NCI-H226 (cell line): ENCODE measurements around the gene NCK2.

Experiments used
- DNase-seq: peaks from one replicate; pipeline ENCODE4 v3.0.0-alpha.2; 2015

The NCK2 gene

DNA sequence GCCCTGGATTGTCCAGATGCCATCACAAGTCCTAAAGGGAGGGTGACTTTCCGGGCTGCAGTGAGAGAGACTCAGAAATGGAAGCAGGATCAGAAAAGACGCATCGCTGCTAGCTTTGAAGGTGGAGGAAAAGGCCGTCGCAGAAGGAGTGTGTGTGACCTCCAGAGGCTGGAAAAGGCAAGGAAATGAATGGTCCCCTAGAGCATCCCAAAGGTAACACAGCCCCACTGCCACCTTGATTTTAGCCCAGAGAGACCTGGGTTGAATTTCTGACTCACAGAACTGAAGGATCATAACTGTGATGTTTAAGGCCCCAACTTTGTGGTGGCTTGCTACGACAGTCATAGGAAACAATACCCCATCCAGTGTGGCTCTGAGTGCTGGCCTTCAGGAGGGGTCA is 8.6 kb upstream of the NCK2 start:
- DNase-seq, result no peak

DNA sequence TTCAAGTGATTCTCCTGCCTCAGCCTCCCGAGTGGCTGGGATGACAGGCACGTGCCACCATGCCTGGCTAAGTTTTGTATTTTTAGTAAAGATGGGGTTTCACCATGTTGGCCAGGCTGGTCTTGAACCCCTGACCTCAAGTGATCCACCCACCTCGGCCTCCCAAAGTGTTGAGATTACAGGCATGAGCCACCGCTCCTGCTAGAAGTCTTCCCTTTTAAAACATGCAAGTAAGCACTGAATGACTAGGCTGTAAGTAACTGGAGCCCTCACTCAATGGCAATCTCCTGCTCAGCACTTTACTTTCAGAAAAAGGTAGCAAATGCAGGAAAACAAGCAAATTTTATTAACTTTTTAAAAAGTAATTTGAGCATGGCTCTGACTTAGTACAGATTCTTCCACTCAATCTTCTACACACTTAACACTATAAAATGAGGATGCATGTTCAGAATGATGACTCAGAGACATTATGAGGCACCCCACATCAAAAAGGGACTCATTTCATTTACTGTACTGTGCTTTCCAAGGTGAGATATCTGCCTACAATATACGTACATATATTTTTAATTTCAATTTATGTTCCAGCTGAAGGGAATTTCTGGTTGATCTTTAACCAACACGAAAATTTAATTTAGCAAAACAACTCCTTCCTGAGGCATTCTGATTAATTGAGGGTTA is 6.6 kb upstream of the NCK2 start:
- DNase-seq, result no peak

DNA sequence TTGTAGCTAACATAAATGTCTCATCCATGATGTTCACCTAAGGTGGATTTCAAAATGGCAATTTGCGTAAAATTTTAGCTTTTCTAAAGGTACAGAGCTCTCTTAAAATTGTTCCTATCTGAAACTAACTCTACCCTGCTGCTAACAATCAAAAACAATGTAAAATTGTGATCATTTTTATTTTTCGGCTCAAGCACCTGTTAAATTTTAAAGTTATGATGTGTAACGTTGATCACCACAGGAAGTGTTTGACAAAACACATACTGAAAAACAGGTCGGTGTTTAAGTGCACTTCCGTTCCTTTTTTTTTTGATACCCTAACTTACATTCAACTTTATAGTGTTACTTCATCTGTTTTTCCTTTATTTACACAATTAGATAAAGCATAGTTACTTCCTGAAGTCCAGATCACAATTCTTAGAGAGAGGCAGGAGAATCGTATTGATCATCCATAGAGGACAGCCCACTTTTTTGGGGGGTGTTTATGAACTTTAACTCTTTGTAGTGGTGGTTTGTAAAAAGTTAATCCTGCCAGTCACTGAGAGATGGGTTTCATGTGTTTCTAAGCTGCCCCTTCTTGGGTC is 6.0 kb upstream of the NCK2 start:
- DNase-seq, result no peak

DNA sequence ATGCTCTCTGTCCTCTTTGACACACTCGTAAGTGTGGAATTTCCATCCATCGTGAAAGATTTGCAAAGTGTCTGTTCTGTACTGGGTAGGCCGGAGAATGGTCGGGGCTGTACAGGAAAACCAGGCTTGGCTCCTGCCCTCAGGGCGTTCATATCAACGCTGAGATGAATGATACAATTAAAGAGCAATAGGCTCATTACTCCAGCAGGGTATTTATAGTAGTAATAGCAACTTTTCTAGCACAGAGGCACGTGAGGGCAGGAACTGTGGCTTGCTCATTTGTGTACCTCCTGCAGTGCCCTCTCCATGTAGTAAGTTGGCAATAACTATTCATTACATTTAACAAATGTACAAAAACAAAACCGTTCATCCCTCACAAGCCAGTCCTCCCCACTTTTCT is 5.3 kb upstream of the NCK2 start:
- DNase-seq, result no peak

DNA sequence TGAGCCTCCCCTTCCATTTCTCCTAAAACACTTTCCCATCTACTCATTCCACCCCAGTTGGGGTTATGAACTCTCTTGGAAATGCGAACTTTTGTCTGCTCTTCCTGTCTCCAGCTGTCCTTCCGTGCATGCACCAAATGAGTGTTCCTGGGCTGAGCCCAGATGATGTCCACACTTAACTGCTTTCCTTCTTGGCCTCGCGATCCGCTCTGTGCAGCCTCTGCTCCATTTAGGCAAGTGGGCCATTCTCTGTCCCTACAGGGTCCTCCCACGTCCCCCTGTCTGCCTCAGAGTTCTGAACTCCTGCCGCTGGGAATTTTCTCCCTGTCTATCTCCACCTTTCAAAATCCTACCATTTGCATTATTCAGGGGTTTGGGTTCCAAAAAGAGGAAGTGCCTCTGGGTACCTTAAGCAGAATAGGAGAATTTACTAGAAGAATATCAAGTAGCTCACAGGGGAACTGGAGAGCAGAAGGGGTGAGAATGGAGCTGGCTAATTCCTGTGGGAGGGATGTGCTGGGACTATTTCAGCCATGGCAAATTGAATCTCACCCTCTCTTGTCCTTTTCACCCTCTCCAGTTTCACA is 4.7 kb upstream of the NCK2 start:
- DNase-seq, result no peak

DNA sequence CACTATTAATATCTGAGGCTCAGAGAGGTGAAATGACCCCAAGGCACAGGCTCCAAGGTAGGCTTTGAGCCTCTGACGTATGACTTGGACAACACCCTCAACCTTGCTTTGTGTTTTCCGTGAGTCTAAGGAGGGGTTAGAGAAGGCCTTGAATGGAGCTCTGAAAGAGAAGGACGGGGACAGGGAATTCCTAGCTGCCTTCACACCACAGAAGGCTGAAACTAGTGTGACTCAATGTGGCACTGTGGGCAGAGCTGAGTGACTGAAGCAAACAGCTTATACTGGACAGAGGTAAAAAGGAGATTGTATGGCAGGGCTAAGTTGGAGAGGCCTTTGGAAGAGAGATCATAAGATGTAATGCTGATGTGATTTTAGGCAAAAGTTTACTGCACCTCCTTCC is 3.5 kb upstream of the NCK2 start:
- DNase-seq, result no peak

DNA sequence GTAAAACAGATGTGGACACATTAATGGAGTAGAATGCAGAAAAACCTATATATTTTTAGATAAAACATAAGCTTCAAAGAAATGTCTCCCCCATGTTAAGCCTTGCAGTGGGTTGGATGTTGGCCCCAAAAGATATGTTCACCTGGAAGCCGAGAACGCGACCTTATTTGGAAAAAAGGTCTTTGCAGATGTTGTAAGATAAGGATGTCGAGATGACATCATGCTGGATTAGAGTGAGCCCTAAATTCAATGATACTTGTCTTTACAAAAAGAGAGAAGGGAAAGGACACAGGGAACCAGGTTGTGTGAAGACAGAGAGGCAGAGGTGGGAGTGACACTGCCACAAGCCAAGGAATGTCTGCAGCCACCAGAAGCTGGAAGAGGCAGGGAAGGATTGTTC is 3.1 kb upstream of the NCK2 start:
- no peak for DNase-seq

DNA sequence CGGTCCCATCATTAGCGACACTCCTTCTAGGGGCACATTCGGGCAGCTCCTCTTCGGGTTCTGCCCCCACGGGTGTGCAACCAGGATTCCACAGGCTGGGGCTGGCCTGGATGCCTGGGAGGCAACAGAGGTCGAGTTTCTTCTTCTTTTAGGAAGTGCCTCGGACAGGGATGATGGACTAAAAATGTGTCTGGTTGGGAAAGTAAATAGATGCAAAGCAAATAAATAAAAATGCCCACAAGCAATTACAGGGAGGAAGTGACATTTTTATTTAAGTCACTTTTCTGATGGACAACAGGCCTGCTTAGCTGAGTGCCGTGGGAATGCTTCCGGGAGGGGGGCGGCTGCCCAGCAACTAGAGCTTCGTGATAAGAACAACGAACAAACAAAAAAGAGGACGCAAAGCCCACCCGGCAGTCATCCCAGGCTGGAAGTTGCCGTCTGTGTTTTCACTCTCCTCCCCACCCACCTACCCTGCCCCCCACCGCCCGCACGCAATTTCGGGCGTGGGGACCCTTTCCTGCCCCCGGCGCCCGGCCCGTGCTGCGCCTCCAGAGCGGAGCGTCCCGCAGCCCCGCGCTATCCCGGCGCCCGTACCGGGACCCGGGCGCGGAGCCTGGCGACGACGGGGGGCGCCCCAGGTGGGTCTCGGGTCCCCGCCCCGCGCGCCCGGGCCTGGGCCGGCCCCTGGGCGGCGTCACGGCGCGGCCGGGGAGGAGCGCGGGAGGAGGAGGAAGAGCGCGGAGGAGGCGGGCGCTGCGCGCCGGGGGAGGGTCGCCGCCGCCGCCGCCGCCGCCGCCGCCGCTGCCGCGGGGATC is 412 bp upstream of the NCK2 start:
- peak; percentile 41 for DNase-seq

DNA sequence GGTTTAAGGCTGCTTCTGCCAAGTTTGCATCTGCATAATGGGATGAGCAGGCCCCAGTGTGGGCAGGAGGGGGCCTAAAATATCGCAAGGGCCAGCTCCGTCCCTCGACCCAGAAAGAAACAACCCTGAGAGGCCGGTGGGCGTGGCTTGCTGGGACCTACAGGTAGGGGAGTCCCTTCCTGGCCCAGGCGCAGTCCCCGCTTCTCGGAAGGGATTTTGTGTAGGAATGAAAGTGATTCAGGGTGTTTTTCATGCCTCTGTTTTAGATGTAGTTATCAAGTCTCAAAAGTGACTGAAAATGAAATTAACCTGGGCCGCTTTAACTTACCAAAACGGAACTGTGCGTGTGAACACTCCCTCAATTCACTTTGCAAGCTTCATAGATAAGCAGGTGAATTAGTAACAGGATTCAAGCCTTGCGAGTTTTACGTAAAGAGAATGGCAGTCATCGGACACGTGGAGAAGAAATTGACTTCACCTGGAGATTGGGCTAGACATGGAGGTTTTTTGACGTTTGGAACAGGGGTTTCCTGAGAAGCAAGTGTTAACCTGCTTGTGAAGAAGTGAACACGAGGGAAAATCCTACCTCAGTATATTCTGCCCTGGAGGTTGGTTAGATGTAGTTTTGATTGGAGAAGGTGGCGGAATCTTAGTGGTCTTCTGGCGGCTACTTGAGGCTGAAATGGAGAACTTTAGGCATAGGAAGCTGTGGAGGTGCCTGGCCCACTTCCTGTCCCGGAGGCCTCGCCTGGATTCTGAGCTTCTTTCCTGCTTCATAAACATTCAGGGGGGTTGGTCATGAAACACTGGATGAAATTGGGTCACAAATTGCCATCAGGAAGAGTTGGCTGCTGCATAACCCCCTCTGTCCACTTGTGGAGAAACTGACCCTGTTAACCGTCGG is 1.7 kb downstream of the NCK2 start:
- DNase-seq, result no peak

DNA sequence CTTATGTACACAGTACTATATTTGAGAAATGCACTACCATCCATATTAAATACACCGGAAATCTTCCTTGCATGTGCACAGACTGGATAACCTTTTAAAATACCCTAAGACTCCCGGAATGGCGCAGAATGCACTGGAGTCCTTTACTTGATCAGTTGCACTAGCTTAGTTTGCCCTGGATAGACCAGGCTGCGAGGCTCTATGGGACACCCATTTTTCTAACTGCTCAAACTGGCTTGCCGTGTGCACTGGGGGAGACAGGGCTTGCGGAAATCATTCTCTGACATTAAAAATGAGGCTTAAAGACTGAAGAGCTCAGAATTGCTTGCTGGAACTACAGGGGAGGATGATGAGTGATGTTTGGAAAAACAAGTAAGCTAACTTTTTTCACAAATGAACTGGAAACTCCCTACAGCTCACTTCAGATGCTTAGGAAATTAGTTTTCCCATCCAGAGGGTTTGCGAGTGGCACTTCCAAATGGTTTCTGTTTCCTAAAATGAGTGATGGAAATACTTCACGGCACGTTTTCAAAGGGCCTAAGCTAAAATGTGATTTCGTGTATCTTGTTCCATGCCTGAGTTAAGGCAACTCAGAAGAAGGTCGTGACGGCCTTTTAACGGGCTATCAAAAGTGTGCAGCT is 2.7 kb downstream of the NCK2 start:
- no peak for DNase-seq

DNA sequence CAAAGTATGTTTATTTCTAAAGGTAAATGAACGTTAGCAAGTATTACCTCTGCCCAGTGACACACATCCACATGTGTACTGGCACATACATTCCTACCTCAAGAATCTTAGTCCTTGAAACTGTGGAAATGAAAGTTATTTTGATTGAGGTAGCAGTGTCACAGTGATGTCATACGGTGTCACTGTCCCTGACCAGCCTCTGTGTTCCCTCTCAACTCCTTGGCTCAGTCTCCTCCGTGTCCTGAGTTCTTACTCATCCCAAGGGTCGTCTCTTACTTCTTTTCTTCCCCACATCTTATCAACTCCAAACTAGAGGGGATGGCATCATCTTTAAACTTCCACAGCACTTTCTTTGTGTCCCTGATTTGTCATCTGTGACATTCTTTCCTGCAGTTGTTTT is 3.3 kb downstream of the NCK2 start:
- no peak for DNase-seq

DNA sequence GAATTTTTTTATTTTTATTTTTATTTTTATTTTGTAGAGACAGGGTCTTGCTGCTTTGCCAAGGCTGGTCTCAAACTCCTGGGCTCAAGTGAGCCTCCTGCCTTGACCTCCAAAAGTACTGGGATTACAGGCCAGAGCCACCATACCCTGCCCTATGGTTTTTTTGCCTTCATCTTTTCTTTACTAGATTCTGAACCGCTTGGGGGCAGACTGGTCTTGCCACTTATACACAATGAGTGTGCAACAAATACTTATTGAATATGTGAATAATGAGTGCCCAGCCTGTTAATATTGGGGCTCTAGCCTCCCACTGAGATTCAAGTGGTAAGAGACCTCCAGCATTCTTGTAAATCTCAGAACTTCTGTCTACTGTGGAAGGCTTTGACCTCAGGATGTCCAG is 3.9 kb downstream of the NCK2 start:
- no peak for DNase-seq

DNA sequence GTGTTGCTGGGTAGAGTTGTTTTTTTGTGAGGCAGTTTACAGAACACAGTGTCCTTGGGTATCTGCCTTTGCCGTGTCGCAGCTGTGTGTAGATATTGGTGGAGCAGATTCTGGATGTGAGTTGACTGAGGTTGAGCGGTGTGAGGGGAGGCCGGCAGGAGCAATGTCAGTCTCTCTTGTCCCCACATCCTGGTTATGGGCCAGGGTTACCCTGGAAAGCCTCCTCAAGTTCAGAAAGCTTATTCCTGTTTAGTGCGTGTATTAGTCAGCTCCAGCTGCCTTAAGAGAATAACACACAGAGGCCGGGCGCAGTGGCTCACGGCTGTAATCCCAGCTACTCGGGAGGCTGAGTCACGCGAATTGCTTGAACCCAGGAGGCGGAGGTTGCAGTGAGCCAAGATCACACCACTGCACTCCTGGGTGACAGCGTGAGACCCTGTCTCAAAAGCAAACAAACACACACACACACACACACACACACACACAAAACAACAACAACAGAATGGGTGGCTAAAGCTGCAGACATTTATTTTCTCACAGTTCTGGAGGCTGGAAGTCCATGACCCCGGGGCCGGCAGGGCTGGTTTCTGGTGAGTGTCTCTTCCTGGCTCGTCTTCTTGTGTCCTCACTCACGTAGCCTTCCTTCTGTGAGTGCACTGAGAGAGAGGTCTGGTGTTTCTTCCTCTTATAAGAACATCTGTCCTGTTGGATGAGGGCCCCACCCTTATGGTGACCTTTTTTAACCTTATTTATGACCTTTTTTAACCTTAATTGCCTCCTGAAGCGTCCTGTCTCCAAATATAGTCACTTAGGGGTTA is 5.1 kb downstream of the NCK2 start:
- DNase-seq, result no peak

DNA sequence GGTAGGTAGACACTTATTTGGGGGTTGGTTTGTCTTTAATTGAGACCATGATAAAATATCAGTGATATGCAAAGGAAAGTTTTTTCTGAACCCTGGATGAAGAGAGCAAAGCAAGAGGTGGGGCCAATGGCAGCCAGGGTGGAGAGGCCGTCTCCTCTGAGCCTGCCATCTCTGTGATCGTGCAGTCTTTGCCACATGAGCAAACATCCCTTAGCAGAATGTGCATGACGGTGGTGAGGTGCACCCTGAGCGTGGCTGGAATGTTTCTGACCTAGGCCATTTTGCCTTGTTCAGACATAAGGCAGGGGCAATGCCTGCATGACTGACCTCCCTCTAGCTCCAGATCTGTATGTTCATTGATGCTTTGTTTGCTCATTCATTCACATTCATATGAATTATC is 6.0 kb downstream of the NCK2 start:
- DNase-seq, result no peak

DNA sequence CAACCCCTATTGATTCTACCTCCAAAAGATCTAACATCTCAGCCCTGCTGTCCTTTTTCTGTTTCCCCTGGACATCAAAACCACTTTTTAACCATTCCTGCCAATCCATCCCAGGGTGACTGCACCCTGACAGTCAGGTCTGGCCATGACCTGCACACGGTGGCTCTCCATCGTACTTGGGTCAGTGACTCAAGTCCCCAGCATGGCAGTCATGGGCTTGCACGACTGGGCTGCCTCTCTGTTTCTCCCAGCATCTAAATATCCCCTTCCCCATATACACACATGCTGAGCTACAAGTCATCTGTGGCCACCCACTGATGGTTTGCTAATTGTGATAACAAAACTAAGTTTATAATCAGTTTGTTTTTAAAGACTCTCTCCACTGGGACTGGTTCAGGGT is 6.6 kb downstream of the NCK2 start:
- no peak for DNase-seq

DNA sequence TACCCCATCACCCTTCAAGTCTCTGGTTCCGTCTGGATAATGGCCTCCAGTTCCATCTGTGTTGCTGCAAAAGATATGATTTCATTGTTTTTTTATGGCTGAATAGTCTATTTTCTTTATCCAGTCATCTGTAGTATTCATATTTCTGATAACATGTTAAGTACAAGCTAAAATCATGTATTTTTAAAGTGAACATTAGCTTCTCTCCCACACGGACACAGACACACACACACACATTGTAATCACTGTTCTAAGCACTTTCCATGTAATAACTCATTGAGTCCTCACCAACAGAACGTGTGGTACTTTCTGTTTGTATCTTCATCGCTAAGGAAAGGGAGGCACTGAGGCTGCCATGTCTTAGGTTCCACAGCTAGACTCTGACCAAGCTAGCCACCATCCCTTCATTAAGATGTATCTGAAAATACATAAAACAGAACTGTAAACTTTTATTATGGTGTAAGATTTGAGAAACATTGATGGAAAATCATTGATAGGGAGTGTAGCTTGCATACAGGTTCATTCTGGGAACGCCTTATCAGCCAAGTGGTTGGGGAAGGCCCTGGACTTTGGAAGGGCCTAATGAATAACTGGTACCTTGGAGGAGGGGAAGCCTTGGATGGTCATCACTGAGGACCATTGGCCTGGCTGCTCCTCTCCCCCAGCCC is 8.1 kb downstream of the NCK2 start:
- no peak for DNase-seq

DNA sequence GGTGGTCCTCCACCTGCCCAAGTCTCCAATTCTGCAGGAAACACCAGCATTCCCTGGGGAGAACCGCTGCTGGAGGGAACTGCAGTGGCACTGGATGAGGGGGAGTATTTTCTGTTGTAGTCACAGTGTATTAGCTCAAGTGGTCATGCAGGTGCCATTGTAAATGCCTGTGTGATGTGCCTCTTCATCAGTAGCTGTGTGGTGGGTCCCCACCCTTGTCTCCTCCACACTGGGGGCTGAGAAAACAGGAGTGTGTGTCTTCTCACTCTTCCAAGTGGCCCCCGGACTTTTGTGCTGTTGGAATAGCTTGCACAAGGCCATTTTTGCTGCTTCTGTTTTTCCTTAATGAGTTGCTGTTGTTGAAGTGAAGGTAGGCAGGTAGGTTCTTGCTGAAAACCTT is 8.7 kb downstream of the NCK2 start:
- DNase-seq, result no peak

DNA sequence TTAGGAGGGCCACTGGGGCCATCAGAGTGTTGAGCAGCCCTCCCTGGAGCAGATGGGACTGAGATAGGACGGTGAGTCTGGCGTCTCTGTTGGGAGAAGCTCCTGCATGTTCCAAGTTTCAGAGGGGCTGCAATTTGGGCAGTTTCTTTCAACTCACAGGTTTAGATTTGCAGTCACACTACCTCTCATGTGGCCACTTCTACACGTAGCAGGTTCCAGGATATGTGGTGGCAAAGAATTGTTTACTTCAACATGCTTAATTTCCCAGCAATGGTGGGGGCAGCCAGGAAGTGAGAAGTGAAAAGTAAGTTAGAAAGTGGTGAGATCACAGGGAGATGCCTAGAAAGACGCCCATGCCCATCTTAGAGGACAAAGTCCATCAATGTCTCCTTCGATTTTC is 9.3 kb downstream of the NCK2 start:
- DNase-seq, result no peak

DNA sequence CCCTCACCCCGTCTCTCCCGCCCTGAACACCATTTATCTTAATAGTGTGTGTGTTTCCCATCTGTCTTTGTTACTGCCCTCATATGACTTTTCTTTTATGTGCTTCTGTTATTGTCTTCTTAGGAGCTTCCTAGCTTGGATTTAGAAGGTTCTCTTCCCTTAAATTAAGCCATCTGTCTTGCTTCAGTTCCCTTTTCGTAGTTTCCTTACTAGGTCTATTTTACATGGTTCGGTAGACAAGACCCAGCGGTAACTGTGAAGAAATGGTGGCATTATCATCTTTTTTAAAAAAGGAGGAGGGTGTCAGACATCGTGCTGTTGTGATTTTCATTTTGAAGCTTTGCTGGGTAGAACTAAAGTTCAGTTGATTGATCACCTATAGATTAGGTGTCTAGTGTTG is 10.3 kb downstream of the NCK2 start:
- no peak for DNase-seq

DNA sequence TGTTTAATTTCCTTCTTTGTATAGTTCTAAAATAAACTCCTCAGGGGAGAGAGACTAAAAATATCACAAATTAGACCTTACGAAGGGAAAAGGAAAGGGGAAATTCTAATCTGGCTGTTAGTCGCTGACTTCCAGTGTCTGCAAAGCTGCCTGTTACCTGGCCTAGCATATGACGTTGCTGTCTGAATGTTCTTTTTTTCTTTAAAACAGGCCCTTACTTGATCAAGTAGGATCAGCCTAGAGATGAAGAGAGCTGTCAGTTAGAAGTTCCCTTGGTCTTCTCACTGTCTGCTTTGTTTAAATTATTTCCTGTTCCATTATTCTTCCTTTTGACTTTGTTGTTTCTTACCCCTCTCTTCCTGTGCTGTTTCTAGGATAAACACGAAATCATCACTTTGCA is 11.2 kb downstream of the NCK2 start:
- DNase-seq, result no peak

DNA sequence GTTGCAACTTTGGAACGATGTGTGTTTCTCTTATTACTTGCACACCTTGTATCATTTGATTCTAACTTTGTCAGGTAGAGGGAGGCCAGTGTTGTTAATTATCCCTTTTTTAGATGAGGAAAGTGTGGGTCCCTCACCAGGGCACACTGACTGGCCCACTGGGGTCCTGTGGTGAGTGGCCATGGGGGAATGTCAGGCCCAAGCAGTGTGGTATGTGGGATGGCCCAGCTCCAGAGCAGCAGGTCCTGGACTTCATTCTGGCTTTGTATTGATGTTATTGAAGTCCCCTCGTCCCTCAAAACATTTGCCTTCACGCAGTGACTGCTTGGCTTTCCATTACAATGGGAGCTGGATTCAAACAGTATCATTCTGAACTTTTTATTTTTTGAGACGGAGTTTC is 11.7 kb downstream of the NCK2 start:
- DNase-seq, result no peak
